NCI-H187 (cell line): ENCODE measurements around the gene CDC42.
"Not testable (repeated sequence)": the region's sequence is repeated elsewhere in the genome, so short reads cannot be mapped to it uniquely, and the experiment has no call there.

Experiments
- DNase-seq, 2 experiments: peaks; one replicate each; lab custom pipeline; 2025; lab: John Stamatoyannopoulos, UW

The CDC42 gene

GRCh38 chr1:22052115-22053016 is at the start of gene CDC42:
CDC42 (plus strand) TSS chr1:22052709; CDS start chr1:22078479, 25,770 bp downstream.
- DNase-seq: peak; percentile 77 to 84

- DNase-seq: not testable (repeated sequence)
These were observed 49.6 kb upstream of the CDC42 start for GRCh38 chr1:22002875-22003274.

DNA sequence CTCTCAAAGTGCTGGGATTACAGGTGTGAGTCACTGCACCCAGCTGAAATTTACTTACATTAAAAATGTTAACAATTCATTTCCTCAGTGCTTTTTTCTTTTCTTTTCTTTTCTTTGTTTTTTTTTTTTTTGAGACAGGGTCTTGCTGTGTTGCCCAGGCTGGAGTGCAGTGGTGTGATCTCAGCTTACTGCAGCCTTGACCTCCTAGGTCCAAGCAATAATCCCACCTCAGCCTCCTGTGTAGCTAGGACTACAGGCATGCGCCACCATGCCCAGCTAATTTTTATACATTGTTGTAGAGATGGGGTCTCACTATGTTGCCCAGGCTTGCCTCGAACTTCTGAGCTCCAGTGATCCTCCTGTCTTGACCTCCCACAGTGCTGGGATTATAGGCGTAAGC is 48.5 kb upstream of the CDC42 start:
- not testable (repeated sequence) for DNase-seq

DNA sequence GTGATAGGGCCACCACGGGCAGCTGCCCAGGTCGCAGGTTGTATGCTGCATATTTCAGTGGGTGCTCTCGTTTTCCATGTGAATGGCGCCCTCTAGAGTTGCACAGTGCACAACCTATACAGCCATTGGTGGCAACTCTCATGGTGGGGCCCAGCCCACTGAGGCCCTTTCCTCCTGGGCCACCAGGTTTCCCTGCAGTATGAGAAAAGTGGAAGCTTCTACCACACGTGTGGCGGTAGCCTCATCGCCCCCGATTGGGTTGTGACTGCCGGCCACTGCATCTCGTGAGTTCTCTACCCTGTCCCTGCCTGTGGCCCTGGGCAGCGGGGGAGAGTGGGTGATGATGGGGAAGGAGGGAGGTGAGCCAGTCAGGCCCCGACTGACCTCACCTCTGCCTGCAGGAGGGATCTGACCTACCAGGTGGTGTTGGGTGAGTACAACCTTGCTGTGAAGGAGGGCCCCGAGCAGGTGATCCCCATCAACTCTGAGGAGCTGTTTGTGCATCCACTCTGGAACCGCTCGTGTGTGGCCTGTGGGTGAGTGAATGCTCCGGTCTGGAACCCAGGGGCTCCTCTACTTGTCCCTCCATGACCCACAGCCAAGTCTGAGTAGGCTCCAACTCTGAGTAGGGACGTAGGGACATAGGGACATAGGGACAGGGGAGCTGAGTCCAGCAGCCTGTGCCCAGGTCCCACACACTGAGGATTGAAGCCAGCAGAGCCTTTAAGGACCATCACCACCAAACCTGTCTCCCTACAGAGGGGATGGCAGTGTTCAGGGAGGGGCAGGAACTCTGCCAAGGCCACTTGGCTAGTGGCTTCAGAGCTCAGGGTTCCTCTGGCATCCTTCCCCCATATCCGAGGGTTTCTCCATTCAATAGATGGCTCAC is 47.0 kb upstream of the CDC42 start:
- DNase-seq: peak; percentile 15 to 58

- not testable (repeated sequence) for DNase-seq
These were observed 45.8 kb upstream of the CDC42 start for GRCh38 chr1:22006736-22007135.

DNA sequence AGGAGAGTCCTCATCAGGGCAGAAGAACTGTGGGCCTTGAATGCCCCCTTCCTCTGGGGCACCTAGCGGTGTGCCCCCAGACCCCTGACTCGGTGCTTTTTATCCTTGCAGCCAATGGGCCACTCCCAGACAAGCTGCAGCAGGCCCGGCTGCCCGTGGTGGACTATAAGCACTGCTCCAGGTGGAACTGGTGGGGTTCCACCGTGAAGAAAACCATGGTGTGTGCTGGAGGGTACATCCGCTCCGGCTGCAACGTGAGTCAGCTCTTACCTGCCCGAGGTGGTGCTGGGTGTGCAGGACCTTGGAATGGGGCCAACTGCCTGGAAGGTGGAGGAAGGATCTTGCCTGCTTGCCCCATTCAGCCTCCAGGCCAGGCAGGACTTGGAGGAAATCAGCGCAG is 45.2 kb upstream of the CDC42 start:
- DNase-seq: not testable (repeated sequence)

GRCh38 chr1:22009566-22009965 is 42.9 kb upstream of the CDC42 start:
- not testable (repeated sequence) for DNase-seq

- DNase-seq: not testable (repeated sequence)
These were observed 39.8 kb upstream of the CDC42 start for GRCh38 chr1:22012752-22013151.

DNA sequence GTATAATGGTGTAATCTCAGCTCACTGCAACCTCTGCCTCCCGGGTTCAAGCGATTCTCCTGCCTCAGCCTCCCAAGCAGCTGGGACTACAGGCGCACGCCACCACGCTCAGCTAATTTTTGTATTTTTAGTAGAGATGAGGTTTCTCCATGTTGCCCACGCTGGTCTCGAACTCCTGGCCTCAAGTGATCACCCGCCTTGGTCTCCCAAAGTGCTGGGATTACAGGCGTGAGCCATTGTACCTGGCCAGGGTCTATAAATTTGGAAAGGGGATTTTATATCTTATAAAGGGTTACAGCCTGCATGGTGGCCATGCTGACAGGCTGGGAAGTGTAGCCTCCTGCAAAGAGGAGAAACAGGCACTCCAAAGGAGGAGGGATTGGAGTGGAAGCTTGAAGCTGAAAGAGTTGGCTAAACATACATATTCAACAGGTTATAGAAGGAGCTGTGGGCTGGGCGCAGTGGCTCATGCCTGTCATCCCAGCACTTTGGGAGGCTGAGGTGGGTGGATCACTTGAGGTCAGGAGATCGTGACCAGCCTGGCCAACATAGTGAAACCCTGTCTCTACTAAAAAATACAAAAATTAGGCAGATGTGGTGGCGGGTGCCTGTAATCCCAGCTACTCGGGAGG is 37.8 kb upstream of the CDC42 start:
- DNase-seq: not testable (repeated sequence)

GRCh38 chr1:22018583-22019559 is 33.6 kb upstream of the CDC42 start:
- no peak for DNase-seq

DNA sequence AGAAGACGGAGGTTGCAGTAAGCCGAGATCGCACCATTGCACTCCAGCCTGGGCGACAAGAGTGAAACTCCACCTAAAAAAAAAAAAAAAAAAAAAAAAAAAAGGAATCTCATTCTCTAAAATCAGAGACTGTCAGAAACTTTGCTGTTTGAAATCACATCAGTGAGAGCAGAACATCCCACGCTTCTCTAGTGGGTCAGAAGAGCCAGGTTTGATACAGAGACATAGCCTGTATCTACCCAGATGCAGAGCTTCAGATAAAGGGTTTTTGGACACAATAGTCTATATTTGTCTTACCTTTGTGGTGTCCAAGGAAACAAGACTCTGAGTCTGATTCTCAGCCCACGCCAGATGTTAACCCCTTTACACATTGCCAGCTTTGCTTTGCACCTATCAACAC is 31.4 kb upstream of the CDC42 start:
- DNase-seq: no peak

DNA sequence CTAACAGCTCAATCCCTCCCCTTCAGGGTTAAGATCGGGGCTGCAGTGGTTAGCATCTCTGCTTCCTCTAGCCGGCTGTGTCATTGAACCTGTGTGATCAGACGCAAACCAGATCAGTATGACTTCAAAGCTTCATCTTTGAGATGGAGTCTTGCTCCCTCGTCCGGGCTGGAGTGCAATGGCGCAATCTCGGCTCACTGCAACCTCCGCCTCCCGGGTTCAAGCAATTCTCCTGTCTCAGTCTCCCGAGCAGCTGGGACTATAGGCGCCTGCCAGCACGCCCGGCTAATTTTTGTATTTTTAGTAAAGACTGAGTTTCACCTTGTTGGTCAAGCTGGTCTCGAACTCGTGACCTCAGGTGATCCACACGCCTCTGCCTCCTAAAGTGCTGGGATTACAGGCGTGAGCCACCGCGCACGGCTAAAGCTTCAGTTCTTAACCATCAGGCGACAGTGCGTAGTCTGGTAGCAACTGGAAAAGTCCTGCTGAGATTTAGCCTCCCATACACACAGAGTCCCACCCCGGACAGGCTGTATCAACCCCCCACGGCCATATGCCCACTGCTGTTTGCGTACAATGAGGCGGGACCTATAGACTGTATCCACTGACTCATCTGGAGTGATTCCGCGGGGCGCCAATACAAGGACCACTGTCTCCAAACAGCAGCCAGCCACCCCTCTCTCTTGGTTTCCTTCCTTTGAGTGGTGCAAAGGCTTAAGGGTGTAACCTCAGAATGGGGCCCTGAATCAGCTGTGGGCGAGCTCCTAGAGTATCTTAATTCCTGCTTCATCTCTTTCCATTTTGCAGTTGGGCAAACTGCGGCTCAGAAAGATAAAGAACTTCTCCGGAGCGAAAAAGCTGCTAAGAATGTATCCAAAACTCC is 27.8 kb upstream of the CDC42 start:
- peak; percentile 16 to 94 for DNase-seq

DNA sequence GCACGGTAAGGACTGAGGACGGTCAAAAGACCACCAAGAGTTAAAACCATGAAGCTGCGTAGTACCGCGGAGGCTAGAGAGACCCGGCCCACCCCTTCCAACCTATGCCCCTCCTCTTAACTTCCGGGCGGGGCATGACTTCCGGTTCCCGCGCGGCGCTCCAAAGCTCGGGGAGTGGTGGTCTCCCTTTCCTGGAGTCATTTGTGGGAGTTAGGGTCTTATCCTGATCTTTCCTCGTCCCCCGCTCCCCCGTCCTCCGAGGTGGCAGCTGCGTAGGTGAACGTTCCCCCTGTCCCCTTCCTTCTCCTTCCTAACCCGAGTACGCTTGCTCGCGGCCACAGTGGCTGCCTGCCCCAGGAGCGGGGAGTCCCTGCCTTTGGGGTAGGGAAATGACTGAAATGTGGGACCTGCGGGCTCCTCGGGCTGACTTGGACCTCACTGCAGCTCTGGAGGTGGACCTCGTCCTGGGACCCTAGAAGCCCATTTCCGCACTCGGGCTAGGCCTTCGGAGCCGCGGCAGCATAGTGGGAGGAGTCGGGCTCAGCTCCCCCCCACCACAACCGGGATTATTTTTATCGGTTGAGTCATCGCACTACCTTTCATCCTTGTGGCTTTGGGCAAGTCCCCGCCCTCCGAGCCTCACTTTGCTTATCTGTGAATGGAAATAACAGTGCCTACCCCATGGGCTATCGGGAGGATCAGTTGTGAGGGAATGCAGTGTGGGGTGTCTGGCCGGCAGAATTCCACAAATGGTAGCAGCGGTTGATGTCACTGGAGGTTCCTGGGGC is 26.9 kb upstream of the CDC42 start:
- DNase-seq: peak; percentile 84 to 94

GRCh38 chr1:22026924-22027289 is 25.6 kb upstream of the CDC42 start:
- DNase-seq: no peak

GRCh38 chr1:22030057-22030456 is 22.5 kb upstream of the CDC42 start:
- no peak for DNase-seq

GRCh38 chr1:22030473-22030872 is 22.0 kb upstream of the CDC42 start:
- no peak for DNase-seq

DNA sequence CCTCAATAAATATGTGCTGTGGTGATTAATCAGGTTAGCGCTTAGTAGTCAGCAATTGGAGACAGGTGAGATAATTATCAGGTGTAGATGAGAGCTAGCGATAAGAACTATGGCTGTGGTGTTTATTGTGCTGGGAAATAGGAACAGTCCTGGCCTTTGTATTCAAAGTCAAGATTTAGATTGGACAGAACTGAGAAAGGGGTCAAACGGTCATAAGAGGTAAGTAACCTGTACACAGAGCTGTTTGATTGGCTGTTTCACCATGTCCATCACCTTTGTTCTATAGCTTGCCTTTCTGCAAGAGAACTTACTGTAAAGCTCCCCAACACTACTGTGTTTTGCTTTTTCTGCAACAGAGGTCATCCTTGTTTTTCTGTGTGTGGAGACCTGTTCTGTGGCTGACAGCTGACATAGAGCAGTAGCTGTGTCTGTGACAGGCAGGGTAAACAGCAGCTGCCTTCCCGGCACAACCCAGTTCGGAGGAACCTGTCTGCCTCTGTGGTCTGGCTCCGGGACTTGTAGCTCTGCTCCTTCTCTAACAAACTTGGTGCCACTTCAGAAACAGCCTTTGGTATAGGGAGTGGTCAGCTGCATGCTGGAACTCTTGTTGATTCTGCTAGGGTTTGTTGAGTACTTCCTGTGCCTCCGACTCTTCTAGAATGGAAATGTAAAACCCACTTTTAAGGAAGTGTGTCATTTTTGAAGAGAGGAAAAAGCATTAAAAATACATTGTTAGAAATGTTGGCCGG is 21.1 kb upstream of the CDC42 start:
- no peak for DNase-seq

- not testable (repeated sequence) for DNase-seq
These were observed 17.7 kb upstream of the CDC42 start for GRCh38 chr1:22034834-22035233.
